BLaER1 (cell line): ENCODE results near the gene RBBP4.
A peak's percentile ranks its signal among the peaks of the same experiment; 100 is the strongest.
"Not testable (repeated sequence)": the region's sequence is repeated elsewhere in the genome, so short reads cannot be mapped to it uniquely, and the experiment has no call there.

ENCODE experiments used
- H3K27ac ChIP-seq: shearing (Covaris generic); formaldehyde crosslinking; 2 replicates; pipeline ENCODE4 v1.8.1; 2022
- H3K27me3 ChIP-seq: shearing (Covaris generic); formaldehyde crosslinking; 2 replicates; pipeline ENCODE4 v1.8.1; 2022
- H3K36me3 ChIP-seq: shearing (Covaris generic); formaldehyde crosslinking; 2 replicates; pipeline ENCODE4 v1.8.1; 2022
- H3K4me1 ChIP-seq: shearing (Covaris generic); formaldehyde crosslinking; 2 replicates; pipeline ENCODE4 v1.8.1; 2022
- H3K4me2 ChIP-seq: shearing (Covaris generic); formaldehyde crosslinking; 2 replicates; pipeline ENCODE4 v1.8.1; 2022
- H3K4me3 ChIP-seq: shearing (Covaris generic); formaldehyde crosslinking; 2 replicates; pipeline ENCODE4 v1.8.1; 2022
- H3K9ac ChIP-seq: shearing (Covaris generic); formaldehyde crosslinking; 2 replicates; pipeline ENCODE4 v1.8.1; 2022
- H3K9me3 ChIP-seq: shearing (Covaris generic); formaldehyde crosslinking; 2 replicates; pipeline ENCODE4 v1.8.1; 2022
- H4K20me1 ChIP-seq: shearing (Covaris generic); formaldehyde crosslinking; 2 replicates; pipeline ENCODE4 v1.8.1; 2022
- Cebpa-rat ChIP-seq: shearing (Covaris generic); IDR thresholded peaks from 2 replicates; pipeline ENCODE4 v1.8.1; 2022

RBBP4 gene

GRCh38 chr1:32636914-32637645, 13.9 kb upstream of the RBBP4 start:
- Histone ChIP-seq H4K20me1 (0 out of 2 replicates have a peak, but pooled peaks cover 12% of the 10 kb centered on the region), H3K4me1 (no peaks in the 10 kb centered on the region), H3K36me3 (peaks cover 57% of the 10 kb centered on the region), H3K9ac (no peak overlapping the region), H3K27me3 (no peaks in the 10 kb centered on the region), H3K4me3 (no peak overlapping the region), H3K27ac (no peak overlapping the region), H3K4me2 (no peak overlapping the region), H3K9me3 (no peaks in the 10 kb centered on the region)
- no peak for TF ChIP-seq Cebpa-rat

GRCh38 chr1:32639489-32640075, 11.4 kb upstream of the RBBP4 start:
- Histone ChIP-seq H3K36me3 (peaks cover 39% of the 10 kb centered on the region), H3K9ac (no peak overlapping the region), H3K4me3 (no peak overlapping the region), H4K20me1 (0 out of 2 replicates have a peak, but pooled peaks cover 12% of the 10 kb centered on the region), H3K9me3 (no peaks in the 10 kb centered on the region), H3K27ac (no peak overlapping the region), H3K27me3 (no peaks in the 10 kb centered on the region), H3K4me1 (no peaks in the 10 kb centered on the region), H3K4me2 (no peak overlapping the region)
- no peak for TF ChIP-seq Cebpa-rat

- not testable (repeated sequence) for H3K4me2 ChIP-seq, H3K9ac ChIP-seq
Observed at GRCh38 chr1:32642292-32642827, 8.6 kb upstream of the RBBP4 start.

GRCh38 chr1:32644426-32644825, 6.6 kb upstream of the RBBP4 start:
- Histone ChIP-seq H3K9ac (no peak overlapping the region), H3K4me1 (peaks cover 17% of the 10 kb centered on the region), H3K36me3 (peaks cover 27% of the 10 kb centered on the region), H3K4me3 (no peak overlapping the region), H3K27me3 (no peaks in the 10 kb centered on the region), H3K4me2 (no peak overlapping the region), H4K20me1 (no peaks in the 10 kb centered on the region), H3K9me3 (no peaks in the 10 kb centered on the region), H3K27ac (no peak overlapping the region)
- no peak for TF ChIP-seq Cebpa-rat

More at GRCh38 chr1:32642292-32642827, 8.6 kb upstream of the RBBP4 start:
- H3K4me1 ChIP-seq, H4K20me1 ChIP-seq, H3K27ac ChIP-seq, H3K27me3 ChIP-seq, H3K9me3 ChIP-seq, H3K4me3 ChIP-seq: not testable (repeated sequence)
- H3K36me3 ChIP-seq, result peaks cover 46% of the 10 kb centered on the region

- no peaks in the 10 kb centered on the region for H3K9me3 ChIP-seq
- H3K4me3 ChIP-seq, result no peak overlapping the region
- H3K4me2 ChIP-seq, result no peak overlapping the region
- no peak for TF ChIP-seq Cebpa-rat
- H3K9ac ChIP-seq, result no peak overlapping the region
- no peaks in the 10 kb centered on the region for H3K27me3 ChIP-seq
- H3K27ac ChIP-seq, result no peak overlapping the region
- H4K20me1 ChIP-seq, result peaks cover 4% of the 10 kb centered on the region; the same call in 1 of the 2 replicates
- H3K4me1 ChIP-seq, result peaks cover 26% of the 10 kb centered on the region
- peaks cover 25% of the 10 kb centered on the region for H3K36me3 ChIP-seq
Observed at GRCh38 chr1:32647308-32648134, 3.5 kb upstream of the RBBP4 start.

- Histone ChIP-seq H3K36me3 (peaks cover 44% of the 10 kb centered on the region), H3K4me3 (peak within 1 kb of the TSS; percentile 83), H3K27ac (peak within 1 kb of the TSS; percentile 99), H3K27me3 (no peaks in the 10 kb centered on the region), H3K9ac (peak within 1 kb of the TSS; percentile 99), H4K20me1 (peaks cover 32% of the 10 kb centered on the region), H3K4me2 (peak within 1 kb of the TSS; percentile 93), H3K9me3 (no peaks in the 10 kb centered on the region), H3K4me1 (peaks cover 53% of the 10 kb centered on the region)
- no peak for TF ChIP-seq Cebpa-rat
Observed at GRCh38 chr1:32650248-32650751, 708 bp upstream of the RBBP4 start, which contains the start of gene ZBTB8OS. ZBTB8OS (minus strand) TSS chr1:32650550; CDS start chr1:32650529, 21 bp downstream.

- H3K27me3 ChIP-seq, result no peaks in the 10 kb centered on the region
- no peak for TF ChIP-seq Cebpa-rat
- H3K9ac ChIP-seq, result peak overlapping the region; percentile 99
- peak overlapping the region; percentile 83 for H3K4me3 ChIP-seq
- H3K4me2 ChIP-seq, result peak overlapping the region; percentile 93
- H4K20me1 ChIP-seq, result peaks cover 44% of the 10 kb centered on the region
- H3K27ac ChIP-seq, result peak overlapping the region; percentile 99
- peaks cover 66% of the 10 kb centered on the region for H3K4me1 ChIP-seq
- H3K36me3 ChIP-seq, result peaks cover 47% of the 10 kb centered on the region
- no peaks in the 10 kb centered on the region for H3K9me3 ChIP-seq
Observed at GRCh38 chr1:32651461-32652073, 559 bp downstream of the RBBP4 start.

- Histone ChIP-seq H4K20me1 (peaks cover 53% of the 10 kb centered on the region), H3K36me3 (peaks cover 52% of the 10 kb centered on the region), H3K9me3 (no peaks in the 10 kb centered on the region), H3K4me1 (peaks cover 70% of the 10 kb centered on the region), H3K27me3 (no peaks in the 10 kb centered on the region), H3K4me3 (peak overlapping the region; percentile 83), H3K9ac (peak overlapping the region; percentile 99), H3K27ac (peak overlapping the region; percentile 99), H3K4me2 (peak overlapping the region; percentile 93)
- TF ChIP-seq Cebpa-rat, result no peak
Observed at GRCh38 chr1:32652244-32652962, 1.4 kb downstream of the RBBP4 start.
